Esophagus mucosa (tissue), 1 donor: ENCODE data around the gene IPCEF1. TPM values are rescaled to one million over a fixed set of nuclear protein-coding genes. Genes with fewer than 3 reads are reported as not detected.
A peak's percentile ranks its signal among the peaks of the same experiment; 100 is the strongest.
"Not testable (repeated sequence)": the region's sequence is repeated elsewhere in the genome, so short reads cannot be mapped to it uniquely, and the experiment has no call there.

Source experiments
- ATAC-seq: fragments of 200-7000 bp; cut with Tn5 transposase; one replicate; pipeline ENCODE4 v1.9.1; 2020
- total RNA-seq: library from RNA; stranded (reverse); gene quantifications from one replicate; pipeline ENCODE4 v1.2.4, GENCODE V29; 2023
- donor health status: DM: yes; HTN: yes; CAD: no.

The IPCEF1 gene
- total RNA-seq, 1 donor from 2014 or later = 1.8 TPM

DNA sequence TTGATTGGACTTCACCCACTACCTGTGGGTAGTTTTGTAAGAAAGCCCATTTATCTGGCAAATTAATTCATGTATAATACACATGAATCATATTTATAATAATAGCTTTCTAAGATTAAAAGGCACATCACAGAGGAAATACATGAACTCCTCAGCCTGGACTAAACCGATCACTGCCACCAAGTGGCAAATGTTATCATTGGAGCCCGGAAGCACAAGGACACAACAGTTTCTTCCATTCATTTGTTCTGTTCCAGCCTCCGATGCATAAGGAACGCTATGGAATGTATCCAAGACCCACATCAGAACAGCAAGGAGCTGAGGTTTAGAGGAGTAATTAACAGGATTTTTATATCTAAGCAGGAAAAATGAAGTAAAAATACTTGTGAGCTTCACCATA is 13.9 kb upstream of the IPCEF1 start:
- ATAC-seq = no peak

DNA sequence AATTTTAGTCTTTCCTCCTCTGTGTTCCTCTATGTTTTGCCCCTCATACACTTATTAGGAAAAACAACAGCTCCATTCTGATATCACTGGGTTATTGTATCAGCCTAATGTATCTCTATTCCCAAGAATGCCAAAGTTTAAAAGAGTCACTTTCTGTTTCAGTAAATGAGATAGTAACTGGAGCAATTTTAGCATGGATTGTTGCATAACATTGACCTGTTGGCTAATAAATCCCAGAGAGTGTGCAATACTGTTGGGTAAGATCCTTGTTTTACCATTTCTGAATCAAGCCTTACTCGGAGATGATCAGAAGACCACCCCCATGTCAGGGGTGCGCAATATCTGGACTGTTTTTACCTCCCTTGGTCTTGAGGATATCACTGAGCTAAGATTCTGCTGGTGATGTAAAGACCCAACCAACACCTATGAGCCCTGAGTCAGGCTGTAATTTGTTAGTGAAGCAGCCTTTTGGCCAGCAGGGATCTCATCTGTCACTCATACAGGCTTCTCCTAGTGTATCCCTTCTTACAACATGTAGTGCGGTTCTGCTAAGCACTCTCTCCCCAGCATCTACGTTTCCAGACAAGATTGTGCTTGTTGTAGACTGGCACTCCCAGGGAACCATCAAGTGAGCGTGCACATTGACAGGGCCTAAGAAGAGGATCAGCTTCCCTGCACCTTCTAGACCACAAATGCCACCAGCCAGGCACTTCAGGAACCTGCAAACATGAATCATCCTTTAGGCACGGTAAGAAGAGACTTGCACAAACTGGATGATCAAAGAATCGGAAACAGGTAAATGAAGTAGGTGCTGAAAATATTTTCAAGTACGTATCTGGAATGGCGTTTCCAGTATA is 11.5 kb upstream of the IPCEF1 start:
- peak; percentile 99 for ATAC-seq

DNA sequence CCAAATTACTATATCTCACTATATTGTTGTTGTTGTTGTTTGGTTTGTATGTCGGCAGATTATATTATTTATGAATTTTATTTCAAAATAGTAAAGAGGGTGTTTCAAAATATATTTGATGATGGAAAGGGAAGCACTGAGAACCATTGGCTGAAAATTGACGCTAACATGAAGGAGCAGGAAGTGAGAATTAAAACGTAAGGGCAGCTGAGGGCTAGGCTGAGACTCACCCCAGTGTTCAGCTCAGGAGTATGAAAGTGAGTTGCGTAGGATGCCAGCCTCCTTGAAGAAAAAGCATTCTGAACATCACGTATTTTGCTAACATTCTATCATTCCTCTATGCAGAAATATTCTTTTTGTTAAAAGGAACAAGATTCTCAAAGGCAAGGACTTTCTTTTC is 10.7 kb upstream of the IPCEF1 start:
- no peak for ATAC-seq

DNA sequence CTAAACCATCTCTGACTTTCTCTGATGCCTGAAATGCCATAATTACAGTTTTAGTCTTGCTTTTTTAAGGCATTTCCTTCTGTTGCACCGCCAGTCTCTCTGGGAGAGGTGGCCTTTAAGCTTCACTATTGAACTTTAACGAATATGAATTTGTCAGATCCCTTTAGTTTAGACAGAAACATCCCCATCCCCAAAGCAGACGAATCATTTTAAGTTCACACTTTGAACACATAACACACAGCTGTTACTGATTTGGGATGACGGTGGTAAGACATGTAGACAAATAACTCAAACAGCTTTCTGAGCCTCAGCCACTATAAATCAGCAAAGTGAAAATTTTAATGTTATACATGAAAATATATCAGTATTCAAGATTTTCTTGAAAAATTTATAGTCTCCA is 7.2 kb upstream of the IPCEF1 start:
- no peak for ATAC-seq

DNA sequence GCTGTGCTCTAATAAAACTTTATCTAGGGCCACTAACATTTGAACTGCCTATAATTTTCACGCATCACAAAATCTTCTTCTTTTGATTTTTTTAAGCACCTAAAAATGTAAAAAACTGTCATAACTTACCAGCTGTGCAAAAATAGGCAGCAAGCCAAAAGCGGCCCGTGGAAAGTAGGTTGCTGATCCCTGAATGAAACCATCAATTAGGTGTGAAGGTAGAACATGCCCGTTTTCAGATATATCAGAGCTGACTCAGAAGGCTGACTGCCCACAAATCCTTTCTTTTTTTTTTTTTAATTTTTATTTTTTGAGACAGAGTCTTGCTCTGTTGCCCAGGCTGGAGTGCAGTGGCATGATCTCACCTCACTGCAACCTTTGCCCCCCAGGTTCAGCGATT is 4.9 kb upstream of the IPCEF1 start:
- ATAC-seq = no peak

DNA sequence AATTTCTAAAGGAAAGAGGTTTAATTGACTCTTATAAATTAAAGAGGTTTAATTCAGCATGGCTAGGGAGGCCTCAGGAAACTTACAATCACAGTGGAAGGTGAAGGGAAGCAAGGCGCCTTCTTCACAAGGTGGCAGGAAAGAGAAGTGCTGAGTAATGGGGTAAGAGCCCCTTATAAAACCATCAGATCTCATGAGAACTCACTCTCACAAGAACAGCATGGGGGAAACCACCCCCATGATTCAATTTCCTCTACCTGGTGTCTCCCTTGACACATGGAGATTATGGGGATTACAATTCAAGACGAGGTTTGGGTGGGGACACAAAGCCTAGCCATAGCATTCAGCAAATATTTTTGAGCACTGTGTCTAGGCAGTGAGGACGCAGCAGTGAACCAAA is 3.9 kb upstream of the IPCEF1 start:
- ATAC-seq = peak; percentile 76

DNA sequence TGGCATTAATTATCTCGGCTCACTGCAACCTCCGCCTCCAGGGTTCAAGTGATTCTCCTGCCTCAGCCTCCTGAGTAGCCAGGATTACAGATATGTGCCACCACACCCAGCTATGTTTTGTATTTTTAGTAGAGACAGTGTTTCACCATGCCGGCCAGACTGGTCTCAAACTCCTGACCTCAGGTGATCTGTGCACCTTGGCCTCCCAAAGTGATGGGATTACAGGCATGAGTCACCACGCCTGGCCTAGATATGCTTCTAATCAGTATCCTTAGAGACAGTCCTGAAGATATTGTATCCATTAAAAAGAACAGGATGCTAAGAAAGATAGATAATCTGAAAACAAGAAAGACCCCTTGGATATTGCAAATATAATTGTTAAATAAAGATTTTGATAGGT is 3.1 kb upstream of the IPCEF1 start:
- peak; percentile 11 for ATAC-seq

DNA sequence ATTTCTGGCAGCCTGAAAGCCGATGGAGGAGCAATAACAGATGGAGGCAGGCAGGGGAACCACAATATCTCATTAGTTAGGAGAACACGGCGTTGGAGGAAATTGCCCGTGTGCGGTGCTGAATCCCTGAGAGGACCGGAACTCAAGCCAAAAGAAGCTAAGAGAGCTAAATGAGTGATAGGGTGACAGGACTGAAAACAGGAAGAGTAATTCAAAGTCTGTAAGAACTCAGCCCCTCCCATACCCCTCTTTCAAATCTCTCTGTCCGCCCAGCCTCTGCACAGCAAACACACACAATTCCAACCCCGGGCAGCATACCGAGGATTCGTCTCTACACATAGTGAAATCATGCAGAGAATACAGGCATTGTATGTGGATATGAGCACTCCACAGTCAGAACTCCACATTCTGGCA is 2.6 kb upstream of the IPCEF1 start:
- ATAC-seq = no peak

DNA sequence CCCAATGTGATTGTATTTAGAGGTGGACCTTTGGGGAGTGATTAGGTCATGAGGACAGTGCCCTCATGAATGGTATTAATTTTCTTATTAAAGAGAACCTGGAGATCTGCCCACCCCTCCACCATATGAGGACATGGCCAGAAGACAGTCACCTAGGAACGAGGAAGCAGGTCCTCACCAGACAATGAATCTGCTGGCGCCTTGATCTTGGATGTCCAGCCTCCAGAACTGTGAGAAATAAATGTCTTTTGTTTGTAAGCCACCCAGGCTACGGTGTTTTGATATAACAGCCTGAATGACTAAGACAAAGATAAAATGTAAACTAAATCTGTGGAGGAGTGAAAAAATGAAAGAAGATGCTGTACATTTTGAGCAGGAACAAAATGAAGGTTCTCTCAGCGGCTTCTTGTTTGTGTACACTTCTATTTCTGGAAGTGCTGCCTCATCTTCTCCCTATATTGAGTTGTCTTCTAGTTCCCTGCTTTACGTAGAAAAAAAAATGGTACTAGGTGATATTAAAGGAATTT is 1.5 kb upstream of the IPCEF1 start:
- ATAC-seq = no peak

DNA sequence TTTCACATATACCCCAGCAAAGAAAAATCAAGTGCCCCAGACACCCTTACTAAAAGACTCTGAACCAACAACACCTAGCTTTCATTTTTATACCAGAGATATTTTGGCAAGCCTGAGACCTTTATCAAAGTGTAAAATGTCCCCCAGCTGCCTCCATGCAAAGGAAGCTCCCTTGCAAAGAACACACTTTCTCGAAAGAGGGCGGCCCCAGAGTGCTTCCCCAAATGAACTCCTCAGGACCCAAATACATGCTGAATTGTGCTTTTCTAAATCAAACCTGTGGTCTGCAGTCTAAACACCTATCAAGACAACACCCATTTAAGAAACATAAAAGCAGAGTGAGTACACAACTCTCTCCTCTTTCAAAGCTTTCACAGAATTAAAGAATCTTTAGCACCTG is 490 bp downstream of the IPCEF1 start:
- no peak for ATAC-seq

DNA sequence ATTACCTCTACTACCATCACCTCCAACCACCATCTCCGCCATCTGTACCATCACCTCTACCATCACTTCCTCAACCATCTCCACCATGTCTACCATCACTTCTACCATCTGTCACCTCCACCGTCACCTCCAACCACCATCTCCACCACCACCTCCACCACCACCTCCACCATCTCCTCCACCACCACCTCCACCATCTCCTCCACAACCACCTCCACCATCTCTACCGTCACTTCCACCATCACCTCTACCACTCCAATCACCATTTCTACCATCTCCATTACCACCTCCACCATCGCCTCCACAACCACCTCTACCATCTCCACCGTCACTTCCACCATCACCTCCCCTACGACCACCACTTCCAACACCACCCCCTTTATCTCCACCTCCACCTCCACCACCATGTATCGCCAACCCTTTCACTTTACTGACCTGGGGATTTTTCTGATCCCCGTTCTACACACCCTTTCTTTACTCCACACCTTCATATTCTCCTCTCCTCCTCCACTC is 2.3 kb downstream of the IPCEF1 start:
- no peak for ATAC-seq

DNA sequence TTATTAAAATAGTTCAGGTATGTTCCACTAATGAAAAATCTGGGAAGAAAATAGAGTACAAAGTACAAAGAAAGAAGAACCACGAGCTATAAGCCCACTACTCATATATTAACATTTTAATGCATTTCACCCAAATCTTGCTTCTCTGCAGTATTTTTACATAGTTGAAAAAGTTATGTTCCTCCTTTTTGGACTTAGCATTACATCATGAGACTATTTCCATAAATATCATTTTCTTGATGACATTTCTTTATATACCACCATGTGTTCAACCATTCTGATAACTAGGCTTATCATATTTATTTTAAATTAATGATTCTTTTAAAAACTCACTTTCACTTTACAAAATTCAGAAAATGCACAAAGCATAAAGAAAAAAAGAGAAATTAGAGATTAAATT is 3.0 kb downstream of the IPCEF1 start:
- ATAC-seq = no peak

DNA sequence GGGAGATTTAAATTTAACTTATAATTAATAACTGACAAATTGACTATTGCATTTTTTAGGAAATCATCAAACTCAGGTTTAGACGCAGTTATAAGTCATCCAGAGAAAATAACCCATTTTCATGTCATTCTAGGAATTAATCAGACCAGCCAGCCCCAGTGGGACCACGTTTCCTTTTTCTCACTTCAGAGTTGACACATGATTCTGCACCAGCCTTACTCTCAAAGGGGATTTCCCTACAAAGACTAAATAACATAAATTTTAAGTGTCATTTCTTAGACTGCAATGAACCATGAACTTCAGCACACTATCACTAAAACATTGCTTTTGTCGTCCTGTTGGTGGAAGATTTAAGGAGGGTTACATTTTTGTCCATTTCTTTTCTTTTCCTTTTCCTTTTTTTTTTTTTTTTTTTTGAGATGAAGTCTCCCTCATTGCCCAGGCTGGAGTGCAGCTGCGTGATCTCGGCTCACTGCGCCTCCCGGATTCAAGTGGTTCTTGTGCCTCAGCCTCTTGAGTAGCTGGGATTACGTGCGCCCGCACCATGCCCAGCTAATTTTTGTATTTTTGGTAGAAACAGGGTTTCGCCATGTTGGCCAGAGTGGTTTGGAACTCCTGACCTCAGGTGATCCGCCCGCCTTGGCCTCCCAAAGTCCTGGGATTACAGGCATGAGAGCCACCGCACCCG is 3.6 kb downstream of the IPCEF1 start:
- ATAC-seq = no peak

DNA sequence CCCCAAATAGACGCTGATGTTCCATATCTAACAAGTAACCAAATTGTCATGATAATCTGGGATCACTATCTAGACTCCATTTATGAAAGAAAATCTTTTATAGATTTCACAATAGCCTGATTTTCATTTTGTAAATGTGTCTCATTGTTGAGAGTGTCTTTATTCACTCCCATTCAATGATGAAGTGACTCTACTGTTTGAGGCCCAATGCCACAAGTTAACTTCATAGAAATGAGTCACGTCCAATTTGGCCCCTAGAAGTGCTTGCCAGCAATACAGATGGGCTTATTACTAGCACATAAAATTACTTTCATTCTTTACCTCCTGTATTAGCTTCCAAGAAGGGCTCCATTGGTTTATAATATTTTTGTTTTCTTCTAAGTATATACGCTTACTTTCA is 6.3 kb downstream of the IPCEF1 start:
- ATAC-seq = no peak

DNA sequence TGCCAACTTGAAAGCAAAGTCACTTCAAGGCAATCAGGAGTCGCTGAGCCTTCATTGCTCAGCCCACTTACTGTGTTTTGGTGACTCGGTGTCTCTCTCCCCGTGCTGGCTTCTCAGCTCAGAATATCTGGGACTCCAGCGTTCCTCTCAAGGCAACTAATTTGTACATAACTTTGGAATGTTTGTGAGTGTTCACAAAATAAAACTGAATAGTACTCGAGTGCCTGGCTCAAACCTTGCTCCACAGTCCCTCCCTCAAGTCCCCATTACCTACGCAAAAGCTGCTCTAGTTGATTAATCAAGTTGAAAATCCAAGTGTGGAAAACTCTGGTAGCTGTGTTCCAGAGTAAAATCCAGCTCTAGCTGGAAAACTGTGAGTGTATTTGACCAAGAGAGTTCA is 8.6 kb downstream of the IPCEF1 start:
- ATAC-seq = no peak

DNA sequence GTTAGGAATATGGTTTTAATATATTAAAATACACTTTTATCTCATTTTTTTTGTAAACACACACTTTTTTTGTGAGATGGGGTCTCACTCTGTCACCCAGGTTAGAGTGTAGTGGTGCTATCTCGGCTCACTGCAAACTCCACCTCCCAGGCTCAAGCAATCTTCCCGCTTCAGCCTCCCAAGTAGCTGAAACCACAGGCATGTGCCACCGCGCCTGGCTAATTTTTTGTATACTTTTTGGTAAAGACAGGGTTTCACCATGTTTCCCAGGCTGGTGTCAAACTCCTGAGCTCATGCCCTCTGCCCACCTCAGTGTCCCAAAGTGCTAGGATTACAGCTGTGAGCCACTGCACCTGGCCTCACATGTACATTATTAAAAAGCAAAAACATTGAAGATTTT is 10.8 kb downstream of the IPCEF1 start:
- no peak for ATAC-seq

DNA sequence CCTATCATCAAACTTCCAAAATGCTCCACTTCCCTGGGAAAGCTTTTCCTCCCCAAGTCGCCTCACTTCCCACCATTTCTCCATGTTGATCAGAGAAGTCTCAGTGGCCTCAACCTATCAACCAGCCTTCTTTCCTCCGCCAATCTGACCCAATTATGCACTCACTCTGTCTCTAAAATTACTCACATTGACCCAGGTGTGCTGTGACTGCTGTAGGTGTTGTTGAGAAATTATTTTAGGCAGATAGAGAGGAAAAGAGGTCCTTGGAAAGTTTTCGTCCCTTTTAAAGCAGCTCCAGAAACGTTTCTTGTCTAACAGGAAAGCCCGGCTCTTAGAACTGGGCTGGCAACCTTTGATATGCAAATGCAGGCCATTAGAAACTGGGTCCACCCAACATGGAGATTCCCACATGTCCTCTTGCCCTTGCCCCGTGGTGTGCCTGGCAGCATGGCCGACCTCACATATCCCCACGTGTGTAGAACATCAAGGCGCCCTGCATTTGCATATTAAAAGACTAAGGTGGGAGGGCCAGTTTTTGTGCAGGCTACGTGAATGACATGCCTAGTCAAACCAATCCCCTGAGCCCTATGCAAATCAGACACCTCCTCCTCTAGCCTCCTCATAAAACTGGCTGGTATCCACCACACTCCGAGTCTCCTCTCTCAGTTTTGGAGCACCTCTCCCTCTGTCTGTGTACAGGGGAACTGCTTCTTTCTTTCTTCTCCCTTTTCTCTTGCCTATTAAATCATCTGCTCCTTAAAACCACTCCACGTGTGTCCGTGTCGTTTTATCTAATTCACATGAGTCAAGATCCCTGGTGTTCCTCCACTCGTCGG is 12.9 kb downstream of the IPCEF1 start:
- ATAC-seq = peak; percentile 98

DNA sequence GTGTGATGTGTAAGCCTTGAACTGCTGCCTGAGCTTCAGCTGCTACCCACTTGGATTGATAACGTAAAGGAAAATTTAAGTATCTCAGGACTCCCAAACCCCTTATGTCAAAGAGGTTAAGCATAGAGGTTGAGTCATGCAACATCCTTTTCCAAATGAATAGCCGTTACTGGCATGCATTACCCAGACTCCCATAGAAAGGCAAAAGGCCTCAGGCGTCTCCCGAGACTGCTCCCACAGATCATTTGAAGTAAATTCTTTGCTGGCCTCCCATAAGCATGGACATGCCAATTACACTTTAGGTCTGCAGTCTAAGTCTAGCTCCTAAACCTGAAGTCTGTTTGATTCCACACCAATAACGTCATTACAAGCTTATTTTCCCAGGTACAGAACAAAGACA is 14.7 kb downstream of the IPCEF1 start:
- no peak for ATAC-seq

DNA sequence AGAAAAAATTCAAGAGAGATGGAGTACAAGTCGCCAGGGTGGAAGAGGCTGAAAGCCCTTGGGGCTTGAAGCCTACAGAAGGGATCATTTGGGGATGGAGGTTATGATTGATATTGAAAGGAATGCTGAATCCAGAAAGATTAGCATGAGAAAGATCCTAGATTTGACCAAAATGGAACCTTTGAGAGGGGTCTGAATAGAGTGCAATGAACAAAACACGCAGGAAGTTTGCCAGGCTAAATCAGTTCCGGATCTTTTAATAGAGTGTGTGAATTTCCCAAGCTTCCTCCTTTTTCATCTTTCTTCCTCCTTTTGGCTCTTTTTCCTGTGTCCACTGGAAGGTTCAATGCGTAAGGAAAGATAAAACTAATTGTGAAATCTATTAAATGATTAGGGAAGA is 15.3 kb downstream of the IPCEF1 start:
- ATAC-seq = no peak

DNA sequence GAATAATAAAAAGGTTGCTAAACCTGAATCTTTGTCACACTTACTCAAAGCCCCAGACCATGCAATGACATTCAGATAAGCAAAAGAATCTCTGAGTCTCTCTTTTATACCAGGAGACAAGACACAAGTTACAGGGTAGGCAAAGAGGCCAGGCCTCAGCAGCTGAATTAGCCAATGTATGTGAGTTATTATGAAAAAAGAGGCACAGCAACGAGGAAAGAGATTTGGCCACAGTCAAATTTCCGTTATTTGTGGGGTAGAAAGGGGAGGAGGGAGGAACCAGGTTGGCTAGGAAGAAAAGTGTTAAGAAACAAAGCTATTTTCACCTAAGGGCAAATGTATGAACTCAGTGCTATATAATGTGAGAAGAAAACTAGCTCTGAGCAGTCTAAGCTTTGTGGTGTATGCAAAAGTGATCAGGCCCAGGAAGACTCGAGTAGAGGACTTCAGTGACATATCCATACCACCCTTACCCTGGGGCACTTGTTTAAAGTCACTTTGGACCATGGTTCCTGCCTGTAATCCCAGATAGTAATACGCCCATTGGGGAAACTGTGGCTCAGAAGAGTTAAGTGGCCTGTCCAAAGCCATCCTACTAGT is 19.1 kb downstream of the IPCEF1 start:
- ATAC-seq = no peak

DNA sequence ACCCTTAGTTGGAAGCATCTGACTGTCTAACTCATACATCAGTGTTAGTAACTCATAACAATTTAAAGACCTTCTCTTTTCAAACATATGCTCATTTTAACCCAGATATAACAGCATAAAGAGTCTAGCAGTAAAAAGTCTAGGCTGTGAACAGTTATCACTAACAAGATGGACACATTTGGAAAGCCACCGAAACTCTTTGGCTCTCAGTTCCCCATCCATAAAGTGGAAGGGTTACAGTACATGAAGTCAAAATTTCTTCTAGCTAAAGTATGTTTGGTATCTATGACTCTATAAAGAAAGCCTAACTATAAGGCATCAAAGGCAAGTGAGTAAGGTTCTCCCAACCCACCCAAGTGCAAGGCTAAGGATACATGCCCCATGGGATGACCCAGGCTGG is 22.5 kb downstream of the IPCEF1 start:
- ATAC-seq = not testable (repeated sequence)

DNA sequence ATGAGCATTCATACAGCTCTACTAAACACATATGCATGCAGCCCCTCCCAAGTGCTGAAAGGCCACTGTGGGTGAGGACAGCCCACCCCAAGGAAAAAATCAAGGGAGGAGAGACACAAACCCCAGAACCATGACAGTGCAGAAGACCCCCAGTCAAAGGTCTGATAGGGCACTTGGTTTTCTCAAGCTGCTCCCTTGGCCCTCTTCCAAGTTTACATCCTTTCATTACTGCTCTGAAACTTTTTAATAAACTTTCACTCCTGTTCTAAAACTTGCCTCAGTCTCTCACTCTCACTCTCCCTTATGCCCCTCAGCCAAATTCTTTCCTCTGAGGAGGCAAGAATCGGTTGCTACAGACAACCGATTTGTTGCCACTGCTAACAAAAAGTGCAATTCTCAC is 24.9 kb downstream of the IPCEF1 start:
- no peak for ATAC-seq
